Hepatocyte (in vitro differentiated cells): ENCODE data around the gene CCDC83. TPM values are rescaled to one million over a fixed set of nuclear protein-coding genes. Genes with fewer than 3 reads are reported as not detected.
A peak's percentile ranks its signal among the peaks of the same experiment; 100 is the strongest.
"Not testable (repeated sequence)": the region's sequence is repeated elsewhere in the genome, so short reads cannot be mapped to it uniquely, and the experiment has no call there.

Source experiments
- DNase-seq: peaks from one replicate; pipeline ENCODE4 v3.0.0-alpha.2; 2016; ENCODE audit warnings: low spot score
- H2AFZ ChIP-seq: fragments of 200-600 bp; sonication (generic); 2 replicates; pipeline ENCODE4 v1.6.0; 2016; ENCODE audit warnings: antibody characterized with exemption, mild to moderate bottlenecking
- H3K27ac ChIP-seq: fragments of 200-600 bp; sonication (generic); 2 replicates; pipeline ENCODE4 v1.5.1; 2016; ENCODE audit warnings: mild to moderate bottlenecking
- H3K27me3 ChIP-seq: fragments of 200-600 bp; sonication (generic); 2 replicates; pipeline ENCODE4 v1.6.1; 2016
- H3K36me3 ChIP-seq: fragments of 200-600 bp; sonication (generic); replicated peaks from 2 replicates; pipeline ENCODE4 v1.5.1; 2016; ENCODE audit warnings: low read depth; ENCODE audit not compliant: insufficient read depth
- H3K4me1 ChIP-seq: fragments of 200-600 bp; sonication (generic); 2 replicates; pipeline ENCODE4 v1.5.1; 2016; ENCODE audit warnings: mild to moderate bottlenecking, moderate library complexity; ENCODE audit not compliant: insufficient read depth
- H3K4me2 ChIP-seq: fragments of 200-600 bp; sonication (generic); 2 replicates; pipeline ENCODE4 v1.6.0; 2016
- H3K4me3 ChIP-seq: fragments of 200-600 bp; sonication (generic); 2 replicates; pipeline ENCODE4 v1.5.1; 2016; ENCODE audit warnings: mild to moderate bottlenecking
- H3K79me2 ChIP-seq: fragments of 200-600 bp; sonication (generic); 2 replicates; pipeline ENCODE4 v1.6.0; 2017; ENCODE audit warnings: mild to moderate bottlenecking
- H3K9me2 ChIP-seq: fragments of 200-600 bp; sonication (generic); replicated peaks from 2 replicates; pipeline ENCODE4 v1.6.0; 2017; ENCODE audit warnings: mild to moderate bottlenecking; ENCODE audit not compliant: insufficient read depth
- H3K9me3 ChIP-seq: fragments of 200-600 bp; sonication (generic); 2 replicates; pipeline ENCODE4 v1.5.1; 2016; ENCODE audit warnings: low read depth, mild to moderate bottlenecking
- H4K20me1 ChIP-seq: fragments of 200-600 bp; sonication (generic); 2 replicates; pipeline ENCODE4 v1.6.0; 2016; ENCODE audit warnings: mild to moderate bottlenecking; ENCODE audit not compliant: insufficient read depth, poor library complexity, severe bottlenecking
- CTCF ChIP-seq: fragments of 200-600 bp; sonication (generic); IDR thresholded peaks from 2 replicates; pipeline ENCODE4 v1.5.1; 2016; ENCODE audit warnings: antibody characterized with exemption, mild to moderate bottlenecking; ENCODE audit not compliant: poor library complexity
- EZH2 ChIP-seq: fragments of 200-600 bp; sonication (generic); IDR thresholded peaks from 2 replicates; pipeline ENCODE4 v1.6.1; 2016; ENCODE audit warnings: antibody characterized with exemption, mild to moderate bottlenecking, borderline replicate concordance
- EZH2phosphoT487 ChIP-seq: fragments of 200-600 bp; sonication (generic); IDR thresholded peaks from one replicate; pipeline ENCODE4 v1.6.1; 2018; ENCODE audit warnings: antibody characterized with exemption, mild to moderate bottlenecking, low read depth, moderate library complexity; ENCODE audit not compliant: unreplicated experiment, severe bottlenecking
- WGBS: methylation state at CpG from one replicate; pipeline ENCODE4 v1.1.6; 2016; ENCODE audit warnings: low lambda C conversion rate; ENCODE audit errors: missing lambda C conversion rate; 5-methylcytosine and 5-hydroxymethylcytosine counted together
- polyA plus RNA-seq: library from polyadenylated mRNA; unstranded; fragments of >200 nt; fragmentation: Nextera tagmentation; extraction: Ambion mirVana; gene quantifications from 2 replicates; pipeline ENCODE4 v1.2.1, GENCODE V29; 2016
- total RNA-seq: library from RNA; depleted of rRNA; stranded (reverse); fragments of >200 nt; gene quantifications from 2 replicates; pipeline ENCODE4 v1.2.3, GENCODE V29; 2014

CCDC83 gene
- total and polyA plus RNA-seq, 2 experiments from 2014 or later: not detected

- peak overlapping the region; percentile 46 for H3K4me3 ChIP-seq
- H3K27me3 ChIP-seq: no peaks in the 10 kb centered on the region
- H3K4me1 ChIP-seq: peaks cover 8% of the 10 kb centered on the region
- H3K9me3 ChIP-seq: no peaks in the 10 kb centered on the region
- TF ChIP-seq EZH2 (no peak), CTCF (no peak), EZH2phosphoT487 (no peak)
- peaks cover 4% of the 10 kb centered on the region for H3K79me2 ChIP-seq
- H4K20me1 ChIP-seq: no peaks in the 10 kb centered on the region
- no peaks in the 10 kb centered on the region for H3K9me2 ChIP-seq
- DNase-seq: no peak
- WGBS: 59% methylated on average over 7 of the region's 7 CpGs
- peak overlapping the region; percentile 83 for H3K4me2 ChIP-seq
- peak overlapping the region; percentile 94 for H3K27ac ChIP-seq
- no peaks in the 10 kb centered on the region for H3K36me3 ChIP-seq
- peak overlapping the region; percentile 85 for H2AFZ ChIP-seq
Measured at GRCh38 chr11:85854212-85854556, 999 bp upstream of the CCDC83 start.

- TF ChIP-seq EZH2 (no peak), CTCF (peak; percentile 99)
- H3K36me3 ChIP-seq: no peaks in the 10 kb centered on the region
- peaks cover 8% of the 10 kb centered on the region for H3K4me1 ChIP-seq
- H2AFZ ChIP-seq: peak overlapping the region; percentile 85
- no peaks in the 10 kb centered on the region for H3K9me2 ChIP-seq
- peak overlapping the region; percentile 94 for H3K27ac ChIP-seq
- no peaks in the 10 kb centered on the region for H3K9me3 ChIP-seq
- peak; percentile 96 for DNase-seq
- no peaks in the 10 kb centered on the region for H4K20me1 ChIP-seq
- WGBS: 2% methylated on average over 57 of the region's 62 CpGs
- peaks cover 4% of the 10 kb centered on the region for H3K79me2 ChIP-seq
- H3K4me3 ChIP-seq: peak overlapping the region; percentile 46
- H3K27me3 ChIP-seq: no peaks in the 10 kb centered on the region
- H3K4me2 ChIP-seq: peak overlapping the region; percentile 83
Measured at GRCh38 chr11:85854557-85855340, 434 bp upstream of the CCDC83 start.

DNA sequence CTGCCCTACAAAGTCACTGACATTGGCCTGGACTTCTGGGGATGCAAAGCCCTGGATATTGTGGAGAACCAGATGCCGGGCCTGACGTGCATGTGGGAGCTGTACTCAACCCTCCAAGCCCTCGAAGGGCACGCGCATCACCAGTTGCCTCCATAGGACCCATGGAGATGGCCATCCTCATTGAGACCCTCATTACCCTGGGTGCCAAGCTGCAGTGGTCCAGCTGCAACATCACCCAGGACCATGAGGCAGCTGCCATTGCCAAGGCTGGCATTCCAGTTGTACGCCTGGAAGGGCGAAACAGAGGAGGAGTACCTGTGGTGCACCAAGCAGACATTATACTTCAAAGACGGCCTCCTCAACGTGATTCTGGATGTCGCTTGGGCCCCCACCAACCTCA, 1.9 kb downstream of the CCDC83 start:
- Histone ChIP-seq H3K4me3 (no peak overlapping the region), H3K27ac (no peak overlapping the region), H3K4me2 (no peak overlapping the region), H3K9me2 (no peaks in the 10 kb centered on the region), H3K27me3 (no peaks in the 10 kb centered on the region), H2AFZ (no peak overlapping the region), H3K9me3 (no peaks in the 10 kb centered on the region), H3K4me1 (peaks cover 8% of the 10 kb centered on the region), H4K20me1 (no peaks in the 10 kb centered on the region), H3K36me3 (no peaks in the 10 kb centered on the region), H3K79me2 (peaks cover 4% of the 10 kb centered on the region)
- TF ChIP-seq EZH2: no peak
- TF ChIP-seq CTCF: no peak
- no peak for TF ChIP-seq EZH2phosphoT487
- WGBS: 95% methylated on average over 10 of the region's 10 CpGs
- no peak for DNase-seq

GRCh38 chr11:85859541-85859940, 4.4 kb downstream of the CCDC83 start:
- H3K4me2 ChIP-seq, H3K36me3 ChIP-seq, H3K9me3 ChIP-seq, H3K27ac ChIP-seq, H3K9me2 ChIP-seq, H3K4me1 ChIP-seq, H4K20me1 ChIP-seq, H3K4me3 ChIP-seq, DNase-seq, H2AFZ ChIP-seq, H3K27me3 ChIP-seq, H3K79me2 ChIP-seq: not testable (repeated sequence)
